ENCODE data around the gene EXTL1.
"Not testable (repeated sequence)": the region's sequence is repeated elsewhere in the genome, so short reads cannot be mapped to it uniquely, and the experiment has no call there.

Gene EXTL1

GRCh38 chr1:26021647-26022403, at the start of gene EXTL1:
Gene EXTL1, plus strand, starts transcription at chr1:26021775. Its CDS starts 872 bp downstream, at chr1:26022647.
- no peak for DNase-seq (ENCODE audit: low read depth in 2 of 2)

- DNase-seq (ENCODE audit: low read depth in 2 of 2) = no peak
These were observed 49.8 kb upstream of the EXTL1 start for GRCh38 chr1:25971811-25972180.

- no peak for DNase-seq (ENCODE audit: low read depth in 2 of 2)
These were observed 47.8 kb upstream of the EXTL1 start for GRCh38 chr1:25973610-25974321.

GRCh38 chr1:25977801-25978200, 43.8 kb upstream of the EXTL1 start:
- DNase-seq (ENCODE audit: low read depth in 2 of 2) = no peak

GRCh38 chr1:25978403-25978802, 43.2 kb upstream of the EXTL1 start:
- no peak for DNase-seq (ENCODE audit: low read depth in 2 of 2)

- no peak for DNase-seq (ENCODE audit: low read depth in 2 of 2)
These were observed 42.4 kb upstream of the EXTL1 start for GRCh38 chr1:25979210-25979609.

GRCh38 chr1:25985171-25985570, 36.4 kb upstream of the EXTL1 start:
- DNase-seq (ENCODE audit: low read depth in 2 of 2) = no peak

GRCh38 chr1:25985670-25986069, 35.9 kb upstream of the EXTL1 start:
- DNase-seq (ENCODE audit: low read depth in 2 of 2) = no peak

- DNase-seq (ENCODE audit: low read depth in 2 of 2) = not testable (repeated sequence)
These were observed 34.8 kb upstream of the EXTL1 start for GRCh38 chr1:25986773-25987172.

GRCh38 chr1:25987951-25988350, 33.6 kb upstream of the EXTL1 start:
- no peak for DNase-seq (ENCODE audit: low read depth in 2 of 2)

GRCh38 chr1:25989440-25990234, 31.9 kb upstream of the EXTL1 start:
- no peak for DNase-seq (ENCODE audit: low read depth in 2 of 2)

- no peak for DNase-seq (ENCODE audit: low read depth in 2 of 2)
These were observed 31.3 kb upstream of the EXTL1 start for GRCh38 chr1:25990251-25990650.

GRCh38 chr1:25990702-25991395, 30.7 kb upstream of the EXTL1 start:
- peak in 1 of 2 donors; percentile 16 for DNase-seq (ENCODE audit: low read depth in 2 of 2)

- DNase-seq (ENCODE audit: low read depth in 2 of 2) = no peak
These were observed 29.5 kb upstream of the EXTL1 start for GRCh38 chr1:25991937-25992688.

GRCh38 chr1:25992689-25993171, 28.8 kb upstream of the EXTL1 start:
- no peak for DNase-seq (ENCODE audit: low read depth in 2 of 2)

GRCh38 chr1:25993197-25993951, 28.2 kb upstream of the EXTL1 start:
- no peak for DNase-seq (ENCODE audit: low read depth in 2 of 2)

- no peak for DNase-seq (ENCODE audit: low read depth in 2 of 2)
These were observed 27.0 kb upstream of the EXTL1 start for GRCh38 chr1:25994402-25995150.

- DNase-seq (ENCODE audit: low read depth in 2 of 2) = no peak
These were observed 24.4 kb upstream of the EXTL1 start for GRCh38 chr1:25996966-25997827.

Measured in stimulated activated CD4-positive, alpha-beta T cell treated with anti-CD3 and anti-CD28 coated beads, Interleukin-15, amount 100 ng/mL, for 48 hours (primary cell).